ENCODE data around the gene PHACTR3.

The PHACTR3 gene

DNA sequence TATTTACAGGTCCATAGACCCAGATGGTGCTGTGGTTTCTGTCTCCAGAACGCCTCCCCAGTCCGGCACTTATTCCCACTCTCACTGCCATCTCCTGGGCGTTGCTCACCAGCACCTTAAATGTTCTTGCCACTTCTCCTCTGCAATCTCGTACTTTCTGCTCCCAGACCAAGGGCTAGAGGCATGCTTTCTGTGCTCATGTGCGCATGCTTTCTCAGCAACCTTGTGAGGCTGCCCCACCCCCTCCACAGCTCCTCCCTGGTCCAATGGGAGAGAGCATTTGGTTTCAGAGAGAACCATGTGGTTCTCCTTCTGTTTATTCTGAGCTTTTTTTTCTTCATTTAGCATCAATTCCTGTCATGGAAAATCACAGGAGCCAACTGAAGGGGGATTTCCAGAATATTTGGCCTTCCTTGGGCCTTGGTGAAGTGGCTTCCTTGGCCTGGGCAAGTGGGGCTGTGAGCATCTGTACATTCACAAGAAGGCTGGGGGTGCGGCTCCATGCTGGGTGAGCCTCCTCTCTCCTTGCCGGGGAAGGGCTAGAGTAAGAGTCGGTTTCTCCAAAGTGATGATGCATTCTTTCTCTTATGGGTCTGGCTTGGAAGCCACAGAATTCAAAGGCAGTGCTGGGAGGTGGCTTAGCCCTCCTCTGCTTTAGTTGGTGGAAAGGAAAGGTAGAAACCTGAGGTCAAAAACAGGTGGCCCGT lies 66.6 kb downstream of the PHACTR3 start:
- Histone ChIP-seq H3K79me2 (ENCODE audit: insufficient read depth, low read length) (no peaks in the 10 kb centered on the region), H3K9me3 (ENCODE audit: low read length) (no peaks in the 10 kb centered on the region), H3K9ac (ENCODE audit: low read length) (no peak overlapping the region), H3F3A (ENCODE audit: insufficient read depth, low read length) (no peaks in the 10 kb centered on the region), H3K4me3 (ENCODE audit: low read depth, low read length, poor library complexity, severe bottlenecking) (no peak overlapping the region), H3K9me2 (ENCODE audit: low read depth, low read length) (no peaks in the 10 kb centered on the region), H3K4me2 (ENCODE audit: low read length) (no peak overlapping the region), H3K27ac (ENCODE audit: low read depth, low read length, poor library complexity, severe bottlenecking) (no peak overlapping the region), H2AFZ (ENCODE audit: low read length) (no peak overlapping the region), H3K36me3 (ENCODE audit: insufficient read depth, low read length) (no peaks in the 10 kb centered on the region), H4K20me1 (ENCODE audit: insufficient read depth, low read length) (no peaks in the 10 kb centered on the region), H3K4me1 (ENCODE audit: insufficient read depth, low read length, severe bottlenecking) (no peaks in the 10 kb centered on the region), H3K27me3 (ENCODE audit: insufficient read depth, low read length) (no peaks in the 10 kb centered on the region)
- TF ChIP-seq EZH2 (IDR thresholded peaks at IDR 0.05; ENCODE audit: borderline replicate concordance, low read length) = no peak
- TF ChIP-seq, protein P1, sequence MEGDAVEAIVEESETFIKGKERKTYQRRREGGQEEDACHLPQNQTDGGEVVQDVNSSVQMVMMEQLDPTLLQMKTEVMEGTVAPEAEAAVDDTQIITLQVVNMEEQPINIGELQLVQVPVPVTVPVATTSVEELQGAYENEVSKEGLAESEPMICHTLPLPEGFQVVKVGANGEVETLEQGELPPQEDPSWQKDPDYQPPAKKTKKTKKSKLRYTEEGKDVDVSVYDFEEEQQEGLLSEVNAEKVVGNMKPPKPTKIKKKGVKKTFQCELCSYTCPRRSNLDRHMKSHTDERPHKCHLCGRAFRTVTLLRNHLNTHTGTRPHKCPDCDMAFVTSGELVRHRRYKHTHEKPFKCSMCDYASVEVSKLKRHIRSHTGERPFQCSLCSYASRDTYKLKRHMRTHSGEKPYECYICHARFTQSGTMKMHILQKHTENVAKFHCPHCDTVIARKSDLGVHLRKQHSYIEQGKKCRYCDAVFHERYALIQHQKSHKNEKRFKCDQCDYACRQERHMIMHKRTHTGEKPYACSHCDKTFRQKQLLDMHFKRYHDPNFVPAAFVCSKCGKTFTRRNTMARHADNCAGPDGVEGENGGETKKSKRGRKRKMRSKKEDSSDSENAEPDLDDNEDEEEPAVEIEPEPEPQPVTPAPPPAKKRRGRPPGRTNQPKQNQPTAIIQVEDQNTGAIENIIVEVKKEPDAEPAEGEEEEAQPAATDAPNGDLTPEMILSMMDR (IDR thresholded peaks at IDR 0.05; ENCODE audit: low read length) = no peak

DNA sequence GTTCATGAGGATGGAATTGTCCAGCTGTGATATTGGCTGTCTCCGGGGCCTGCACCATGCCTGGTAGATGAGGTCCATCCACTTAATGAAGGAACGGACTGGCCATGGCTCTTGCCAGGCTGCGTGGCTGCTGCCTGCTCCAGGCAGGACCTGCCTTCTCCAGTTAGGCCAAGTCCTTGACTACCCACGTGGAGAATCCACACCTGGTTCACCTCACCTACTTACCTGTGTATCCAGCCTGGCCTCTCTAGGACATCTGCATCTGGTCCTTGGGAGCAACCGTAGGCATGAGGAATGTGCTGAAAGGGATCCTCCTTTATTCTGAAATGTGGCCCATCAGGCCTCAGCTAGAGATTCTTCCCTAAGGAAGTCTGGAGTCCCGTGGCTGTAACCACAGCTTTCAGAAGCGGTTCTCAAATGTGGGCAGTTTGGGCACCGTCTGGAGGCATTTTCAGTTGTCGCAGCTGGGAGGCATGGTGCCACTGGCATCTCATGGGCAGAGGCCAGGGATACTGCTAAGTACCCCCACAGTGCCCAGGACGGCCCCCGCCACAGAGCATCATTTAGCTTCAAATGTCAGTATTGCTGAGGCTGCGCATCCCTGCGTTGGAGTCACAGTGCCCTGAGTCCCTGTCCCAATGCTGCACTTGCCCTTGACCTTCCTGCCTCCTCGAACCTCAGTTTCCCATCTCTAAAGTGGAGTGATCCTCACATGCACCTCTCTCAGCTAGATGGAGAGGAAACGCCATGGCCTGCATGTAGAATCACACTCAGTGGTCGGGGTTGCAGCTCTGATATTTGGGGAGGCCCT lies 67.5 kb downstream of the PHACTR3 start:
- H3K36me3 ChIP-seq (ENCODE audit: insufficient read depth, low read length) = no peaks in the 10 kb centered on the region
- no peaks in the 10 kb centered on the region for H3K9me3 ChIP-seq (ENCODE audit: low read length)
- no peak overlapping the region for H3K4me2 ChIP-seq (ENCODE audit: low read length)
- H3K9me2 ChIP-seq (ENCODE audit: low read depth, low read length) = no peaks in the 10 kb centered on the region
- no peak overlapping the region for H2AFZ ChIP-seq (ENCODE audit: low read length)
- TF ChIP-seq, protein P1 (IDR thresholded peaks at IDR 0.05; ENCODE audit: low read length) = no peak
- no peak for TF ChIP-seq EZH2 (IDR thresholded peaks at IDR 0.05; ENCODE audit: borderline replicate concordance, low read length)
- no peaks in the 10 kb centered on the region for H3K27me3 ChIP-seq (ENCODE audit: insufficient read depth, low read length)
- H3K4me1 ChIP-seq (ENCODE audit: insufficient read depth, low read length, severe bottlenecking) = no peaks in the 10 kb centered on the region
- no peak overlapping the region for H3K9ac ChIP-seq (ENCODE audit: low read length)
- no peak overlapping the region for H3K27ac ChIP-seq (ENCODE audit: low read depth, low read length, poor library complexity, severe bottlenecking)
- no peaks in the 10 kb centered on the region for H3K79me2 ChIP-seq (ENCODE audit: insufficient read depth, low read length)
- H3F3A ChIP-seq (ENCODE audit: insufficient read depth, low read length) = no peaks in the 10 kb centered on the region
- no peak overlapping the region for H3K4me3 ChIP-seq (ENCODE audit: low read depth, low read length, poor library complexity, severe bottlenecking)
- no peaks in the 10 kb centered on the region for H4K20me1 ChIP-seq (ENCODE audit: insufficient read depth, low read length)

DNA sequence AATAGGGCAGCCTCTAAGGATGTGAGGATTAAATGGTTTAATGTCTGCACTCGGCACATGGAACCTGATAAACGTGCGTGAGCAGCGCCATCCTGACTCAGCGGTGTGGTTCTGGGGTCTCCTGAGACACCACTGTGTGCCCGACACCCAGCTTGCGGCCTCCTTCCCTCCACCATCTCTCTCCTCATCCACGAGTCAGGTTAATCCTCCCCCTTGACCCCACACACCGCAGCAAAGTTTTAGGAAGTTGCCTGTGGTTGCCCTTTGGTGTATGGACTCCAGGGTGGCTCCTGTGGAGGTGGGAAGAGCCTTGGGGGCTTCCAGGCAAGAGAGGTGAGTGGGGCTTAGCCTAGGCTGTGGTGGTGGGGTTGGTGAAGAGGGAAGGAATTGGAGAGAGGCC lies 68.2 kb downstream of the PHACTR3 start:
- no peaks in the 10 kb centered on the region for H3K9me3 ChIP-seq (ENCODE audit: low read length)
- H4K20me1 ChIP-seq (ENCODE audit: insufficient read depth, low read length) = no peaks in the 10 kb centered on the region
- H3K36me3 ChIP-seq (ENCODE audit: insufficient read depth, low read length) = no peaks in the 10 kb centered on the region
- H3K4me3 ChIP-seq (ENCODE audit: low read depth, low read length, poor library complexity, severe bottlenecking) = no peak overlapping the region
- H3K79me2 ChIP-seq (ENCODE audit: insufficient read depth, low read length) = no peaks in the 10 kb centered on the region
- H3K4me2 ChIP-seq (ENCODE audit: low read length) = no peak overlapping the region
- no peak overlapping the region for H2AFZ ChIP-seq (ENCODE audit: low read length)
- no peaks in the 10 kb centered on the region for H3K9me2 ChIP-seq (ENCODE audit: low read depth, low read length)
- H3K27ac ChIP-seq (ENCODE audit: low read depth, low read length, poor library complexity, severe bottlenecking) = no peak overlapping the region
- TF ChIP-seq, protein P1 (IDR thresholded peaks at IDR 0.05; ENCODE audit: low read length) = no peak
- TF ChIP-seq EZH2 (IDR thresholded peaks at IDR 0.05; ENCODE audit: borderline replicate concordance, low read length) = no peak
- H3F3A ChIP-seq (ENCODE audit: insufficient read depth, low read length) = no peaks in the 10 kb centered on the region
- no peak overlapping the region for H3K9ac ChIP-seq (ENCODE audit: low read length)
- H3K4me1 ChIP-seq (ENCODE audit: insufficient read depth, low read length, severe bottlenecking) = no peaks in the 10 kb centered on the region
- no peaks in the 10 kb centered on the region for H3K27me3 ChIP-seq (ENCODE audit: insufficient read depth, low read length)

Measured in OCI-LY1 (cell line).